Activated CD4-positive, alpha-beta T cell treated with anti-CD3 and anti-CD28 coated beads for 48 hours (primary cell): ENCODE results near the gene CHMP6.

Source experiments
- DNase-seq: peaks from one replicate; pipeline ENCODE4 v3.0.0-alpha.2; 2020

The CHMP6 gene

GRCh38 chr17:80991645-80992076 lies at the start of gene CHMP6:
Gene CHMP6, plus strand, starts transcription at chr17:80991841. Its CDS starts 78 bp downstream, at chr17:80991919.
- peak; percentile 80 for DNase-seq

GRCh38 chr17:80942423-80943345 lies 49.0 kb upstream of the CHMP6 start:
- no peak for DNase-seq

GRCh38 chr17:80943346-80944145 lies 48.1 kb upstream of the CHMP6 start:
- no peak for DNase-seq

- DNase-seq: no peak
Observed at GRCh38 chr17:80944326-80944725, 47.3 kb upstream of the CHMP6 start.

- no peak for DNase-seq
Observed at GRCh38 chr17:80945736-80946135, 45.9 kb upstream of the CHMP6 start.

GRCh38 chr17:80946449-80946848 lies 45.2 kb upstream of the CHMP6 start:
- no peak for DNase-seq

GRCh38 chr17:80947200-80947940 lies 44.3 kb upstream of the CHMP6 start:
- DNase-seq: no peak

GRCh38 chr17:80948019-80948975 lies 43.3 kb upstream of the CHMP6 start:
- DNase-seq: no peak

- DNase-seq: no peak
Observed at GRCh38 chr17:80948976-80949450, 42.6 kb upstream of the CHMP6 start.

- no peak for DNase-seq
Observed at GRCh38 chr17:80949451-80950421, 41.9 kb upstream of the CHMP6 start.

- no peak for DNase-seq
Observed at GRCh38 chr17:80950466-80951120, 41.0 kb upstream of the CHMP6 start.

GRCh38 chr17:80951121-80952090 lies 40.2 kb upstream of the CHMP6 start:
- no peak for DNase-seq

GRCh38 chr17:80952291-80952690 lies 39.4 kb upstream of the CHMP6 start:
- no peak for DNase-seq

- DNase-seq: no peak
Observed at GRCh38 chr17:80953471-80954315, 37.9 kb upstream of the CHMP6 start.

GRCh38 chr17:80955078-80955477 lies 36.6 kb upstream of the CHMP6 start:
- DNase-seq: no peak

GRCh38 chr17:80955671-80956280 lies 35.9 kb upstream of the CHMP6 start:
- DNase-seq: no peak
